Metanephros (tissue), 2 donors: ENCODE data around the gene TBX15. TPM values are rescaled to one million over a fixed set of nuclear protein-coding genes. Genes with fewer than 3 reads are reported as not detected.

ENCODE experiments used
- small RNA-seq: library from RNA; depleted of rRNA; stranded (forward); fragments of <200 nt; gene quantifications from one replicate; pipeline ENCODE3, GENCODE V24; 2014; ENCODE audit warnings: low replicate concordance
- total RNA-seq: library from RNA; depleted of rRNA; stranded (reverse); fragments of >200 nt; gene quantifications from one replicate; pipeline ENCODE4 v1.2.3, GENCODE V29; 2014

Gene TBX15
- total RNA-seq = 12.1 TPM

DNA sequence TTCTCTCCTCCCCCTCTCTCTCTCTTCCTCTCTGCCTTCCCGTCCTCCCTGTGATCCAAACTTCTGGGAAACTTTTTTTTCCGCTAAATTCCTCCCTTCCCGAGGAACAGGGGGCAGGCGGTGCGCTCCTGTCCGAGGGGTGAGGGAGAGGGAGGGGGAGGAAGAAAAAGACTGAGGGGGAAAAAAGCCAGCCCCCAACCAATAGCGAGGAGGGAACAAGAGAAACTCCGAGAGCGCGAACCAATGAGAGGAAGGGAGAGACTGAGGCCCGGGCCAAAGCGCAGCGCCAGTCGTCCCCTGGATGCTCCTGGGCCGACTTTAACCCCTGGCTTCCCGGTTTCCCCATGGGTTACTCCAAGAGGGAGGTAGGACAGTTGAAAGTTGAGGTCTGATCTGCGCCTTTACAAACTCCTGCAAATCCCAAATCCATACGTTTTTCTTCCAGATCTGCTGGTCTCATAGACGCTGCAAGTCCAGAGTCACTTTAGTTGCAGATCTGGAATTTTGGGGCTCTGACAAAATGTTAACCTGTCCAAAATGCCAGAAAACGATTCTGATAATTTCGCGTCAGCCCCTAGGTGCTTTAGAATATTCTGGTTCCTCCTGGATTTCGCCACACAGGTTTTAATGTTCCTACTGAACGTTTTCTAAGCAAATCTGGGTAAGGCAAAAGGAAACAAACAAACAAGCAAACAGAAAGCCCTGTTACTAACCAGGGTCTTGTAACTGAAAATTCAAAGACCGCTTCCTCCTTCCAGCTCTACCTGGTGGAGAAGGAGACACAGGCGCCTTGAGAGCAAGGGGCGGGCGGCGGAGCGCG lies at the start of gene TBX15:
Gene TBX15, minus strand, starts transcription at position 158 of the 820 bp plus-strand sequence. CDS start 548 bp downstream, outside the sequence.

Small RNA genes within 50 kb of the gene (small RNA-seq; reads per million reads assigned to genes)
- gene AL139420.2 = not detected

Other genes starting within 250 kb of the TBX15 start
- gene WARS2, start 152.3 kb upstream of the TBX15 start, total RNA-seq = 24.1 TPM